Activated CD4-positive, alpha-beta T cell treated with anti-CD3 and anti-CD28 coated beads for 36 hours (primary cell): ENCODE results near the gene FLRT1. TPM values are rescaled to one million over a fixed set of nuclear protein-coding genes. Genes with fewer than 3 reads are reported as not detected.

Experiments used
- ATAC-seq: fragments of 200-7000 bp; cut with Tn5 transposase; one replicate; pipeline ENCODE4 v1.10.0; 2021; ENCODE audit warnings: mild to moderate bottlenecking, moderate library complexity
- CTCF ChIA-PET: fragments of 350-600 bp; sonication (Branson Sonifier 250); formaldehyde crosslinking; loops from one replicate; lab custom pipeline; 2021; ENCODE audit warnings: antibody characterized with exemption; lab: Charles Lee
- POLR2A ChIA-PET: fragments of 350-600 bp; sonication (Branson Sonifier 250); formaldehyde crosslinking; loops from one replicate; lab custom pipeline; 2021; ENCODE audit warnings: antibody characterized with exemption, inconsistent platforms; lab: Charles Lee
- DNase-seq: peaks from one replicate; pipeline ENCODE4 v3.0.0-alpha.2; 2020
- H3K27ac Mint-ChIP-seq: one replicate; pipeline ENCODE4 v1.8.0; 2021; ENCODE audit warnings: mixed read lengths
- H3K27me3 Mint-ChIP-seq: one replicate; pipeline ENCODE4 v1.8.0; 2021; ENCODE audit warnings: mixed read lengths
- H3K36me3 Mint-ChIP-seq: one replicate; pipeline ENCODE4 v1.8.0; 2021; ENCODE audit warnings: low read depth, mixed read lengths
- H3K4me1 Mint-ChIP-seq: one replicate; pipeline ENCODE4 v1.8.0; 2021; ENCODE audit warnings: mixed read lengths
- H3K4me3 Mint-ChIP-seq: one replicate; pipeline ENCODE4 v1.8.0; 2021; ENCODE audit warnings: mild to moderate bottlenecking, moderate library complexity, mixed read lengths
- H3K9me3 Mint-ChIP-seq: one replicate; pipeline ENCODE4 v1.8.0; 2021; ENCODE audit warnings: low read depth, mixed read lengths
- intact Hi-C, 2 experiments: fragments of 100-400 bp; cut with DNase I in 1 of 2; cut with micrococcal nuclease in 1 of 2; formaldehyde crosslinking; loops; one replicate each; pipeline versions ENCODE4 v1.14.2 to v1.15.1; 2022 to 2024; cut with DNase I, micrococcal nuclease
- total RNA-seq, 2 experiments: library from RNA; stranded (reverse); gene quantifications; one replicate each; pipeline ENCODE4 v1.2.3, GENCODE V29; 2021

Gene FLRT1
- total RNA-seq, 2 experiments from 2014 or later: 0.21 to 0.25 TPM

DNA sequence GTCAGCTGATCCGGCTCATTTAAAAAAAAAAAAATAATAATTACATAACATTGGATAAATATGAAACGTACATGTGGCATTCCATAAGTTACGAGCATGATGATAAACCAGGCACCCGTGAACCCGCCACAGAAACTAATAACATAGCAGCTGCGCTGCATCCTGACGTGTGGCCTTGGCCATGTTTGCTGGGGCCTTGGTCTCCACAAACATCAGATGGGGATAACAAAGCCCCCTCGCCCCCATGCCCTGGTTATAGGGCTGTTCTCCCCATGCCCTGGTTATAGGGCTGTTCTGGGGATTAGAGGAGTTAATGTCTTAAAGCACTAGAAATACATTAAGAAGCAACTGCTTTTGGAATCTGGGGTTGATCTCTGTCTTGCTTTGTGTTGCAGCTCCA is 36.7 kb downstream of the FLRT1 start:
- H3K9me3 Mint-ChIP-seq: no peaks in the 10 kb centered on the region

DNA sequence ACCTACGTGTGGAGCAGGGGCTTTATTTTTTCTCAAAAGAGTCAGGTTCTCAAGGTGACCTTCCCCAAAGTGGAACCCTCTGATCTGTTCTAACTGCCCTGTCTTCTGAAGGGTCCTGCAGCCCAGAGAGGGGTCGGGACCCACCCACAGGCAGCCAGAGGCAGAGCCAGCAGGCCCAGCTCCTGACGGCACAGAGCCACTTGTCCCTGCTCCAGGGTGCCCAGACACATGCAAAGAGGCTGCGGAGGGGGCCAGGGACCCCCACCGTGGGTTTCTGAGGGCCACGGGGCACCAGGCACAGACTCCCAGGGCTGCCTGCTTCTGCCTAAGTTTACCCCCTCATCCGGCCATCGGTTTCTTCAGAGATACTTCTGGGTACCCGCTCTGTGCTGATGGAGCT is 37.1 kb downstream of the FLRT1 start:
- intact Hi-C loops: no loop called here
- H3K9me3 Mint-ChIP-seq: no peaks in the 10 kb centered on the region
- H3K4me1 Mint-ChIP-seq: peaks cover 3% of the 10 kb centered on the region
- DNase-seq: no peak
- ATAC-seq: no peak
- no peak overlapping the region for H3K4me3 Mint-ChIP-seq
- H3K36me3 Mint-ChIP-seq: no peaks in the 10 kb centered on the region
- ChIA-PET POLR2A (no interaction called here), CTCF (interaction anchor here (0.7 kb wide), 1 partner anchor 120 kb away, joined by 4 read pairs; no protein-coding TSS in a partner anchor)
- H3K27ac Mint-ChIP-seq: no peak overlapping the region
- H3K27me3 Mint-ChIP-seq: no peaks in the 10 kb centered on the region

More for the DNA sequence above, 36.7 kb downstream of the FLRT1 start:
- H3K27me3 Mint-ChIP-seq: no peaks in the 10 kb centered on the region
- H3K27ac Mint-ChIP-seq: no peak overlapping the region
- intact Hi-C loops: no loop called here
- DNase-seq (no peak), ATAC-seq (no peak)
- H3K36me3 Mint-ChIP-seq: no peaks in the 10 kb centered on the region
- ChIA-PET CTCF (interaction anchor here (0.7 kb wide), 1 partner anchor 120 kb away, joined by 4 read pairs; no protein-coding TSS in a partner anchor), POLR2A (no interaction called here)
- H3K4me1 Mint-ChIP-seq: peaks cover 3% of the 10 kb centered on the region
- no peak overlapping the region for H3K4me3 Mint-ChIP-seq

DNA sequence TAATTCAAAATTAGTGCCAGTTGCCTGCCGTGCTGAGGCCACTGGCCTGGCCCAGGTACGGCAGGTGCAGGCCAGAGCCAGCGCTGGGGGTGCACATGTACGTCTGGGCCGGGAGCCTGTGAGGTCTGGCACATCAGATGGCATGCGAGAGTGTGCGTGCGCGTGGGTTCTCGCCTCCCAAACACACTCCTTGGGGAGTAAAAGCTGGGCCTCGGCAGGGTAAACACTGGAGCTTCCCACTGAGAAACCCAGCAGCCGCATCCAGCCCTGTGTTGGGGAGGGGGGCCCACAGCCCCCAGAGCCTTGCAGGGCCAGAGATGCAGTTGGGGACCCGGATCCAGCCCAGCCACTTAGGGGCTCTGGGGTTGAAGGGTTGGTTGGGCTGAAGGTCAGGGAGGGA is 37.8 kb downstream of the FLRT1 start:
- Mint-ChIP-seq H3K4me1 (peaks cover 3% of the 10 kb centered on the region), H3K27me3 (no peaks in the 10 kb centered on the region), H3K4me3 (no peak overlapping the region), H3K27ac (no peak overlapping the region), H3K9me3 (no peaks in the 10 kb centered on the region), H3K36me3 (no peaks in the 10 kb centered on the region)
- ATAC-seq: no peak
- ChIA-PET CTCF (no interaction called here), POLR2A (interaction anchor here (0.5 kb wide), 1 partner anchor 227 kb away, joined by 5 read pairs; no protein-coding TSS in a partner anchor)
- DNase-seq: no peak
- intact Hi-C loops: no loop called here

DNA sequence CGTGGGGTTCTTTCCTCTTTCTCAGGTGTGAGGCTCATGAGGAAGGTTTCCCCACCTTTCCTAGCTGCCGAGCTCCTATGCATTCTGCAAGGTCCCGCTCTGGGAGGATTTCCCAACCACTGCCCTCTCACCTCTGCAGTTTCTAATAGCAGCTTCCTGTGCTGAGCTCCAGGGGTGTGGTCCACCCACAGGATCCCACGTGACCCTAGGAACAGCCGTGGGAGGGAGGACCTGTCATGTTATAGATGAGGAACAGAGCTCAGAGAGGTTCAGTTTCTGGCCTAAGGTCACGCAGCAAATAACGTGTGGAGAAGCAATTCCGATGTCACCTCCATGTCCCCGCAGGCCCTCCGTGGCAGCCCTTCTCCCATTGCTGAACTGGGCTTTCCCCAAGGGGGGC is 38.5 kb downstream of the FLRT1 start:
- no peaks in the 10 kb centered on the region for H3K27me3 Mint-ChIP-seq
- H3K36me3 Mint-ChIP-seq: no peaks in the 10 kb centered on the region
- intact Hi-C loops: no loop called here
- ChIA-PET CTCF (interaction anchor here (1.2 kb wide), 1 partner anchor 74 kb away, joined by 7 read pairs; no protein-coding TSS in a partner anchor), POLR2A (interaction anchor here (1.2 kb wide), 1 partner anchor 43 kb away, joined by 3 read pairs; no protein-coding TSS in a partner anchor)
- ATAC-seq (peak; percentile 51), DNase-seq (peak; percentile 30)
- no peak overlapping the region for H3K4me3 Mint-ChIP-seq
- H3K27ac Mint-ChIP-seq: no peak overlapping the region
- H3K9me3 Mint-ChIP-seq: no peaks in the 10 kb centered on the region
- H3K4me1 Mint-ChIP-seq: peaks cover 3% of the 10 kb centered on the region

DNA sequence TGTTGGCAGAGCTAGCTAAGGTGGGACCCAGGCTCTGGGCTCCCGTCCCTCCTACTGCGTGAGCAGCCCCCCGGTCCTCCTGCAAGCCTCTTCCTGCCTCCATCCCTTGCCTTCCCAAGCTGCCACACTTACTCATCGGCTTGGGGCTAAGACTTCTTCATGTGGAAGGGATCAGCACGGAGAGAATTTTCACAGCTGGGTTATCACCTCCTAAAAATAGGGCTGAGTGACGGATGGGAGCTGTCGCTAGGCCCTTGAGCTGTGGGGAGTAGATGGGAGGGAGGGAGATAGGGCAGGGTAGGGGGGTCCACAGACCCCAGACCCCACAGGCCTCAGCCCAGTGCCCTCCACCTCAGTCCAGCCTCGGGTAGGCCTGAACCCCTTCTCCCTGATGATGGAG is 41.0 kb downstream of the FLRT1 start:
- Mint-ChIP-seq H3K36me3 (no peaks in the 10 kb centered on the region), H3K27ac (no peak overlapping the region), H3K4me3 (no peak overlapping the region), H3K9me3 (no peaks in the 10 kb centered on the region), H3K4me1 (peaks cover 3% of the 10 kb centered on the region), H3K27me3 (no peaks in the 10 kb centered on the region)
- DNase-seq: no peak
- intact Hi-C loops: no loop called here
- ChIA-PET POLR2A (interaction anchor here (1.2 kb wide), 1 partner anchor 86 kb away, joined by 4 read pairs; no protein-coding TSS in a partner anchor), CTCF (interaction anchor here (0.6 kb wide), 1 partner anchor 319 kb away, joined by 3 read pairs; no protein-coding TSS in a partner anchor)
- ATAC-seq: no peak

DNA sequence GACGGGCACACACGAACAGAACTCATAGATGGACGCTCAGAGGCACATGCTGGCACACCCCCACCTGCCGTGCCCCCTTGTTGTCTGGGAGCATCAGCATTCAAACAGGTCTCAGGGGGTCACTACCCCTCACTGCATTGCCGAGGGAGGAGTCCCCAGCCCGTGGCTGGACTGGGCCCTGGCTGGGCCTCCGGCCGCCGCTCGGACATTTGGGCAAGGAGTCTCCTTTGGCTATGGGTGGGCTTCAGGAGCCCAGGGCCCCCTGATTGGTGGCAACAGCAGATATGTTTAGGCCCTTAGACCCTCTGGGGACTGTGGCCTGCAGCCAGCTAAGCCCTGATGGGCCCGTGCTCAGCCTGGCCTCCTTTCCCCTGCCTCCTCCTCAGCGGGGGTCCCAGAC is 41.9 kb downstream of the FLRT1 start:
- H3K36me3 Mint-ChIP-seq: no peaks in the 10 kb centered on the region
- H3K9me3 Mint-ChIP-seq: no peaks in the 10 kb centered on the region
- DNase-seq (no peak), ATAC-seq (no peak)
- no peak overlapping the region for H3K4me3 Mint-ChIP-seq
- H3K27me3 Mint-ChIP-seq: no peaks in the 10 kb centered on the region
- POLR2A ChIA-PET: interaction anchor here (1.2 kb wide), 1 partner anchor 87 kb away, joined by 4 read pairs; no protein-coding TSS in a partner anchor
- H3K4me1 Mint-ChIP-seq: peaks cover 3% of the 10 kb centered on the region
- CTCF ChIA-PET: no interaction called here
- H3K27ac Mint-ChIP-seq: no peak overlapping the region
- intact Hi-C loops: no loop called here

DNA sequence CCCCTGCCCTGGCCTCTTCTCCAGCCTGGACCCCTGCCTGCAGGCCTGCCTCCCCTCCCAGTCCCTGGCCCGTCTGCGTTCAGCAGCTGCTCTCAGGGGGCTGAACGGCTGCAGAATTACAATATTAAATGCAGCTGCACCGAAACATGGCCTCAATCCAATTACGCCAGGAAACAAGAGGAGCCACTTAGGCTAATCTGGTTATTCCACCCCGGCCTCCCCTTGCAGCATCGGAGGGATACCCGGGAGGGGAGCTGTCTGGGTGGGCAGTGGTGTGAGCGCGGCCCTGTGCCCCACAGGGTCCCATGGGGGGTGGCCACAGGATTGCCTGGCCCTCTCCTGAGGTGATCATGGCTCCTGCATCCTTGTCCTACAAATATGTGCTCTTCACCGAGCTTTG is 42.6 kb downstream of the FLRT1 start:
- ChIA-PET CTCF (interaction anchor here (0.6 kb wide), 1 partner anchor 57 kb away, joined by 3 read pairs; no protein-coding TSS in a partner anchor), POLR2A (no interaction called here)
- no peak overlapping the region for H3K4me3 Mint-ChIP-seq
- ATAC-seq (no peak), DNase-seq (no peak)
- no peaks in the 10 kb centered on the region for H3K27me3 Mint-ChIP-seq
- peaks cover 3% of the 10 kb centered on the region for H3K4me1 Mint-ChIP-seq
- no peaks in the 10 kb centered on the region for H3K36me3 Mint-ChIP-seq
- H3K9me3 Mint-ChIP-seq: no peaks in the 10 kb centered on the region
- H3K27ac Mint-ChIP-seq: no peak overlapping the region
- intact Hi-C loops: no loop called here

DNA sequence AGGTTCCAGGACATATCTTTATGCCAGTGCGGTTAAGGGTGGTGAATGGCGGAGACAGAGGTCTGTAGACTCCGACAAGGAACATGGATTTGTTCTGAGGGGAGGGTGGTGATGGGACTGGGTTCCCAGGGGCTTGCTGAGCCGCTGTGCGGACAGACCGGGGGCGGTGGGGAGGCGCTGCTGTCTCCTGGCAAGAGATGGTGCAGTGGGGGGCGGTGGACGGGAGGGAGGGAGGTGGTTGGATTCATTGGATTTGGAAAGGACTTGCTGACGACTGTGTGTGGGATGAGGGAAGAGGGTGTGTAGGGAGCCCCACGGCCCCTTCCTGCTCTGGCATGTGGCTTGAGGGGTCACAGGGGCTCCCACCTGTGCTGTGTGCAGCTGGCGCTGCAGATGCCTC is 43.2 kb downstream of the FLRT1 start:
- ChIA-PET POLR2A (no interaction called here), CTCF (no interaction called here)
- Mint-ChIP-seq H3K27me3 (no peaks in the 10 kb centered on the region), H3K4me3 (no peak overlapping the region), H3K9me3 (no peaks in the 10 kb centered on the region), H3K36me3 (no peaks in the 10 kb centered on the region), H3K27ac (no peak overlapping the region), H3K4me1 (peaks cover 3% of the 10 kb centered on the region)
- no peak for ATAC-seq
- intact Hi-C loops: no loop called here
- DNase-seq: no peak

DNA sequence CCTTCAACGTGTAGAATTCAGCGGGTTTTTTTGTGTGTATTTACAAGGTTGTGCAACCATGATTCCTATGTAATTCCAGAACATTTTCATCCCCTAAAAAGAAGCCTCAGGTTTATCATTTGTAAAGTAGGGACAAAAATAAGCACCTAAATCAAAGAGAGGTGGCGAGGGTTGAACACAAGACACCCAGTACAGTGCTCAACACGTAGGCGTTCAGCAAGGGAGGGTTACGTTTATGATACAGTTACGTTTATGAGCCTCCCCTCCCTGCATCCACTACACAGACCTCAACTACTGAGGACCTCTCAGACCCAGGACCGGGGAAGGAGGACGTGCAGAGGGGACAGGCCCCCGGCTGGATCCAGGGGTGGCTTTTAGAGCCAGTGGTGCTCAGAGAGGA is 44.7 kb downstream of the FLRT1 start:
- CTCF ChIA-PET: no interaction called here
- no peak overlapping the region for H3K4me3 Mint-ChIP-seq

DNA sequence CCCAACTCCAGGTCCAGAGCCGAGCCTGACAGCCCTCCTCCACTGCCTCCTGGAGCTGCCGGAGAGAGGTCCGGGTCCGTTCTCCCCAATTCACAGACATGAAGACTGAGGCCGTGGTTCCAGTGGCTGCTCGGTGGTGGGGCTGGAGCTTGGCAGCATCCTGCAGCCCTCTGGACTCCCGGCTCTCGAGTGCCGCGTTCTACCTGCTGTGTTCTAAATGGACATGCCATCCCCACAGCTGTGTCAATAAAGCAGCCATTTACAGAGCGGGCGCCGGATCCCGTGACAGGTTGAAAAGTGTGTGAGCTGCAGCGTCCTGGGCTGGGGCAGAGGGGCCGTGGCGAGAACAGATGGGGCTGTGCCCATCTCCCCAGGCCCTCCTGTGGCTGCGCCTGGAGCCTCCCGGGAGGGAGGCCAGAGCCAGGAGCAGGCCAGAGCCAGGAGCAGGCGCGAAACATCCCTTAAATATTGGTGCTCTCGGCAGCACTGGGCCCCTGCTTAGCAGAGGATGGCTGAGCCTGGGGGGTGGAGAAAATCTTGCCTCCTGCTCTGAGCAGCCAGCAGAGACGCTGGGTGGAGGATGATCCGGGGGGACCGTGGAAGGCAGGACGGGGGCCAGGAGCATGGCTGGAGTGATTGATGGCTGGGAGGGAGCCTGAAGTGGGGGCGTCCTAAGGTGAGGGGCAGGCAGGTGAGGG is 46.2 kb downstream of the FLRT1 start:
- no peaks in the 10 kb centered on the region for H3K36me3 Mint-ChIP-seq
- POLR2A ChIA-PET: no interaction called here
- intact Hi-C loops: no loop called here
- ATAC-seq: no peak
- no peaks in the 10 kb centered on the region for H3K4me1 Mint-ChIP-seq
- no peaks in the 10 kb centered on the region for H3K9me3 Mint-ChIP-seq
- H3K4me3 Mint-ChIP-seq: no peak overlapping the region
- no peaks in the 10 kb centered on the region for H3K27me3 Mint-ChIP-seq
- no peak for DNase-seq
- CTCF ChIA-PET: no interaction called here
- no peak overlapping the region for H3K27ac Mint-ChIP-seq

More for the DNA sequence above, 44.7 kb downstream of the FLRT1 start:
- no peaks in the 10 kb centered on the region for H3K9me3 Mint-ChIP-seq
- H3K36me3 Mint-ChIP-seq: no peaks in the 10 kb centered on the region
- intact Hi-C loops: no loop called here
- H3K27me3 Mint-ChIP-seq: no peaks in the 10 kb centered on the region
- H3K27ac Mint-ChIP-seq: peak overlapping the region; percentile 51
- POLR2A ChIA-PET: no interaction called here
- DNase-seq: no peak
- H3K4me1 Mint-ChIP-seq: no peaks in the 10 kb centered on the region
- no peak for ATAC-seq

DNA sequence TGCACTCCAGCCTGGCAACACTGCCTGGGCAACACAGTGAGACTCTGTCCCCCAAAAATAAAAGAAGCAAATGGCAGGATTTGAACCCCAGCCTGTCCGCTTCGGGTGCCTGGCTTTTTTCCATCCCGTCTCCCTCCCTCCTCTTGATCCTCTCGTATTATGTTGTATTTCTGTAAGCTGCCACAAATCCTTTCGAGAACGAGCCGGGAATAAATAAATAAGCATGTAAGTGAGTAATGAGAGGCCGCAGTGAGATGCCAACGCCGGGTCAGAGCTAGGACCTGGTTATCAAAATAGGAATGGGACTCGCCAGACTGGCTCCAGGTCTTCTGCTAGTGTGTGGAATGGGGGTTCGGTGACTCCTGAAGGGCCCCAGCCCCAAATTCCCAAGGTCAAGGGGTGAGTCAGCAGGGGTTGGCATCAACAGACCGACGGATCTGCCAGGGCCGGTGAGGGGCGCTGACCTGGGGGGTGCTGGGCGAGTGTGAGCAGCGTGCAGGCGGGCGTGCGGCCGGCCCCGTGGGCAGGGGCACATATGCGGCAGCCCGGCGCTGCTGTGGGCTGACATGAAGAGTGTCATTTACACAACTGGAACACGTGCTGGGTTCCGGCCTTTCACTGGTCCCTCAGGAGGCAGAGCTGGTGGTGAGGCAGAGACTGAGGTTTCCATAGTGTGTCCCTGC is 47.8 kb downstream of the FLRT1 start:
- CTCF ChIA-PET: interaction anchor here (0.6 to 0.8 kb wide), 3 partner anchors 16 to 177 kb away, joined by 3 read pairs; no protein-coding TSS in a partner anchor
- H3K27me3 Mint-ChIP-seq: no peaks in the 10 kb centered on the region
- no peak overlapping the region for H3K27ac Mint-ChIP-seq
- H3K9me3 Mint-ChIP-seq: no peaks in the 10 kb centered on the region
- POLR2A ChIA-PET: no interaction called here
- intact Hi-C loops: no loop called here
- H3K4me3 Mint-ChIP-seq: no peak overlapping the region
- ATAC-seq (no peak), DNase-seq (no peak)
- H3K4me1 Mint-ChIP-seq: no peaks in the 10 kb centered on the region
- no peaks in the 10 kb centered on the region for H3K36me3 Mint-ChIP-seq
